Lower leg skin (tissue), 4 donors: ENCODE data around the gene LEKR1. TPM values are rescaled to one million over a fixed set of nuclear protein-coding genes. Genes with fewer than 3 reads are reported as not detected.

Experiments used
- DNase-seq, 2 donors: peaks; one replicate each; pipeline ENCODE4 v3.0.0-alpha.2; 2019; ENCODE audit warnings: low spot score in 2 of 2
- H3K4me3 ChIP-seq: fragments of 200-600 bp; sonication (generic); 2 replicates; pipeline ENCODE4 v1.5.1; 2017; ENCODE audit warnings: mild to moderate bottlenecking, low read depth; ENCODE audit not compliant: poor library complexity, severe bottlenecking
- POLR2A ChIP-seq, 2 donors: fragments of 450-650 bp; IDR thresholded peaks; one replicate each; pipeline ENCODE4 v1.6.1; 2016 to 2017; ENCODE audit warnings: antibody characterized with exemption in 2 of 2, mild to moderate bottlenecking in 1 of 2, moderate library complexity in 1 of 2
- WGBS, 2 donors: methylation state at CpG; one replicate each; pipeline ENCODE4 v1.1.5; 2018; 5-methylcytosine and 5-hydroxymethylcytosine counted together
- intact Hi-C: fragments of 100-400 bp; cut with DNase I; formaldehyde crosslinking; loops from one replicate; pipeline ENCODE4 v1.15.0; 2023; ENCODE audit warnings: low total_unique reads
- total RNA-seq, 4 donors: library from RNA; depleted of rRNA; stranded (reverse); fragments of >200 nt; gene quantifications; one replicate each; pipeline ENCODE4 v1.1.0, GENCODE V29; 2016
- TF ChIP-seq, protein P1 (sequence below), 3 donors: fragments of 450-650 bp; IDR thresholded peaks; one replicate each; pipeline ENCODE4 v1.5.1; 2016; ENCODE audit warnings: antibody characterized with exemption in 3 of 3, mild to moderate bottlenecking in 3 of 3, moderate library complexity in 2 of 3

Gene LEKR1
- total RNA-seq, 4 donors from 2014 or later, result 0.39 to 2.5 (median 0.89) TPM; not detected in 1

DNA sequence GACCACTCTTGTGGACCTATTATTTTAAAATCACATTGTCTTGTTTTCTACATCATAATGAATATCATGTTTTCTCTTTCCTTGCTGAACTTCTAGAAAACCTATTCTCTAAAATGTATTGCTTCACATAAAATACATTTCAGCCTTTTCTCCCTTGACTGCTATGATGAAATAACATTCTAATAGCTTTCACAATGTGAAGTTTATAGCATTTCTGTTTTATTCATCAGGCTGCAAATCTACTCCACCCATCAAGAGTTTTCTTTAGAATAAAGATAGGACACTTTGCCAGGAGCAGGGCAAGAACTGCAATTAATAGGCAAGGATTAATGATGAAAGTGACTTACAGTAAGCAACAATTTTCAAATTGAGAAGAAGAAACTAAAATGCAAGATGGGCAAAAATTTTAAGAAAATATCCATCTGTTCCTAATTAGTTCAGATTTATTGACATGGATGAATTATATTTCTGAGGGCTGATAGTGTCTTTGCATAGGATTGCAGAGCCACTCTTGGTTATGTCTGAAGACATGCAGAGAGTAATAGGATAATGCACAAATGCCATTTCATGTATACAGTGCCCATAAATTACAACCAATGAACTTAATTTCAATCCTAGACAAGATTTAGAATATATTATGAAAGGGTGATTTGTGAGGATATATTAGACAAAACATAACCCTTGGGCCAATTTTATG lies 21.7 kb downstream of the LEKR1 start:
- intact Hi-C loops, result no loop called here
- TF ChIP-seq, protein P1, sequence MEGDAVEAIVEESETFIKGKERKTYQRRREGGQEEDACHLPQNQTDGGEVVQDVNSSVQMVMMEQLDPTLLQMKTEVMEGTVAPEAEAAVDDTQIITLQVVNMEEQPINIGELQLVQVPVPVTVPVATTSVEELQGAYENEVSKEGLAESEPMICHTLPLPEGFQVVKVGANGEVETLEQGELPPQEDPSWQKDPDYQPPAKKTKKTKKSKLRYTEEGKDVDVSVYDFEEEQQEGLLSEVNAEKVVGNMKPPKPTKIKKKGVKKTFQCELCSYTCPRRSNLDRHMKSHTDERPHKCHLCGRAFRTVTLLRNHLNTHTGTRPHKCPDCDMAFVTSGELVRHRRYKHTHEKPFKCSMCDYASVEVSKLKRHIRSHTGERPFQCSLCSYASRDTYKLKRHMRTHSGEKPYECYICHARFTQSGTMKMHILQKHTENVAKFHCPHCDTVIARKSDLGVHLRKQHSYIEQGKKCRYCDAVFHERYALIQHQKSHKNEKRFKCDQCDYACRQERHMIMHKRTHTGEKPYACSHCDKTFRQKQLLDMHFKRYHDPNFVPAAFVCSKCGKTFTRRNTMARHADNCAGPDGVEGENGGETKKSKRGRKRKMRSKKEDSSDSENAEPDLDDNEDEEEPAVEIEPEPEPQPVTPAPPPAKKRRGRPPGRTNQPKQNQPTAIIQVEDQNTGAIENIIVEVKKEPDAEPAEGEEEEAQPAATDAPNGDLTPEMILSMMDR (IDR thresholded peaks at IDR 0.05), result no peak
- no peak for TF ChIP-seq POLR2A (IDR thresholded peaks at IDR 0.05)

DNA sequence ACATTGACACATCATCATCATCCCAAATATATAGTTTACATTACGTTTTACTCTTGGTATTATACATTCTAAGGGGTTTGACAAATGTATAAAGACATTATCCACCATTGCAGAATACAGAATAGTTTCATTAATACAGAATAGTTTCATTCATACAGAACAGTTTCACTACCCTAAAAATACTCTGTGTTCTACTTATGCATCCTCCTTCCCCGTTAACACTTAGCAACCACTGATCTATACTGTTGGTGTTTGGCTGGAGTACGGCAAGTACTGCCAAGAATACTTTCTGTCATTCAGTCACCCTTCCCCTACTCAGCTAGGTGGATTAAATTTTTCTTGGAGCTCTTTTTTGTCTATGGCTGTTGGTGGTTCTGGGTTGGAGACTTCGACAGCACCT lies 33.4 kb downstream of the LEKR1 start:
- DNase-seq, result no peak
- no peak overlapping the region for H3K4me3 ChIP-seq
- intact Hi-C loops, result no loop called here
- no peak for TF ChIP-seq POLR2A (IDR thresholded peaks at IDR 0.05)
- TF ChIP-seq, protein P1 (IDR thresholded peaks at IDR 0.05), result no peak
- WGBS, 2 donors, result 89 to 91% methylated on average over 4 of the region's 4 CpGs

More for the DNA sequence above, 21.7 kb downstream of the LEKR1 start:
- DNase-seq, result no peak
- no peak overlapping the region for H3K4me3 ChIP-seq

DNA sequence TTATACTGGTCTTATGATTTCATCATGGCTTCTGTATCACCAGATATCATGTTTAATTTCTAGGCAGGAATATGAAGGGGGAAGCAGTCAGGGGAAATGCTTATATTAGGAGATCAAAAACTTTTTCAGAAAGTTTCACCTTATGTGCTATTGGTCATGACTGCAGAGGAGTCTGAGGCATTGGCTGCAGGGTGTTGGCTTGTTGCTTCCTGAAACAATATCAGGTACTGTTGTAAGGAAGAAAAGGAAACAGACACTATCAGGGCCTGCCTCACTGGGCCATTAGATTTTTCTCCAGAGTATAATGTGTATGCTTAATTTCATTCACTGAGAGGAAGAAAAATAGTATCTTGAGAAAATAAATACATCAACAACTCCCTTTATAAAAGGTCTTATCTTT lies 34.7 kb downstream of the LEKR1 start:
- H3K4me3 ChIP-seq, result no peak overlapping the region
- no peak for TF ChIP-seq POLR2A (IDR thresholded peaks at IDR 0.05)
- TF ChIP-seq, protein P1 (IDR thresholded peaks at IDR 0.05), result no peak
- intact Hi-C loops, result no loop called here
- no peak for DNase-seq

DNA sequence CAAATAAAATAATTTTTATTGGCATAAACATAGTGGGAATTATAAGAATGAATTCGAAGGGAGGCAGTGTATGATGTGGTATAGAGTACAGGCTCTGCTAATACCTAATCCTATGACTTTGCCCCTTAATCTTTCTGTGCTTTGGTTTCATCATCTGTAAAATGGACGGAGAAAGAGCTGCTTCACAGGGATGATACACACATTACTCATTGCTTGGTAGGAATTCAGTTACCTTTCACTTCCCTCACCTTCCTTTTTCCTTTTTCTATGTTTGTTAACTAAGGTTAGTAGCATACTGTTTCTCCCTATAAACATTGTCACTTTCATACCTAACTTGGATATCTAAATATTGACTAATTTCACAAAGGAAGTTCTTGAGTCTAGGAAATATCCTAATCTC lies 36.2 kb downstream of the LEKR1 start:
- no peak for TF ChIP-seq POLR2A (IDR thresholded peaks at IDR 0.05)
- TF ChIP-seq, protein P1 (IDR thresholded peaks at IDR 0.05), result no peak
- WGBS, 2 donors, result 86% methylated on average over 2 of the region's 2 CpGs
- intact Hi-C loops, result no loop called here
- H3K4me3 ChIP-seq, result no peak overlapping the region
- DNase-seq, result no peak

DNA sequence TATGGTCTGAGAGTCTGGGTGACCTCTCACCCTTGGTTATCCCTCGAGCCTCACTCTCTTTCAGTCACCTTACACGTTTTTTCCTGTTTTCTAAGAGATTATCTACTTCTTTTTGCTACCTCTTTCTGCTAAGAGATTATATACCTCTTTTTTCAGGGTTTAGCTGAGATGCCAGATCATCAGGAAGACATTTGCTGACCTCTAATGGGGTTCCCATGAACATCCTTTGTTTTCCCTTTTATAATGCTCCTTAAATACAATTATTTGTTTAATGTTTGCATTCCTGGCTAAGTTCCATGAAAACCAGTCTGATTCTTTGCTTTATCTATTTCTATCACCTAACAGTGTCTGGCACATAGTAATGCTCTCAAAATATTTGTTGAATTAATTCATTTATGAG lies 39.6 kb downstream of the LEKR1 start:
- DNase-seq, result no peak
- intact Hi-C loops, result no loop called here
- TF ChIP-seq, protein P1 (IDR thresholded peaks at IDR 0.05), result no peak
- no peak for TF ChIP-seq POLR2A (IDR thresholded peaks at IDR 0.05)
- 44 to 69% methylated on average over 2 of the region's 2 CpGs for WGBS, 2 donors
- H3K4me3 ChIP-seq, result no peak overlapping the region

DNA sequence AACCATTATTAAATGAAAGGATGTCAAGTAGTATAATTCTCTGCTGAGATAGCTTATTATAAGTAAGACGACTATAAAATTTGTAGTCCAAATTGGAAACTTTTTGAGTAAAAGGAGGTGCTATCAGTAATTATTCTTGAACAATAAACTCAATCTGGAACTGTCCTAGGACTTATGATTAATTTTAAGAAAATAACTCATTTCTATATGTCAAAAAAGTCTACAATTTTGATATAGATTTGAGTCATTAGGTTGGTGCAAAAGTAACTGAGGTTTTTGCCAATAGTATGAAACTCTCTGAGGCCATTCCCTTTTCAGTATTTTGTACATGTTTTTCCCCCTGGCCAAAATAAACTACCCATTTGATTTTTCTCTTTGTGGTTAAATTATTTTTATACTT lies 41.0 kb downstream of the LEKR1 start:
- TF ChIP-seq POLR2A (IDR thresholded peaks at IDR 0.05), result no peak
- TF ChIP-seq, protein P1 (IDR thresholded peaks at IDR 0.05), result no peak
- 69 to 70% methylated on average over 1 of the region's 1 CpG for WGBS, 2 donors
- H3K4me3 ChIP-seq, result no peak overlapping the region
- no peak for DNase-seq
- intact Hi-C loops, result no loop called here
